Breast epithelium (tissue), 3 donors: ENCODE results near the gene EFR3B.

Experiments used
- CTCF ChIP-seq, 3 donors: fragments of 450-650 bp; IDR thresholded peaks; one replicate each; pipeline ENCODE4 v1.5.1; 2016 to 2017; ENCODE audit warnings: antibody characterized with exemption in 3 of 3, mild to moderate bottlenecking in 3 of 3, moderate library complexity in 3 of 3
- POLR2A ChIP-seq: fragments of 450-650 bp; IDR thresholded peaks from one replicate; pipeline ENCODE4 v1.6.1; 2016; ENCODE audit warnings: antibody characterized with exemption, mild to moderate bottlenecking, moderate library complexity
- POLR2AphosphoS5 ChIP-seq, 3 donors: sonication (generic); formaldehyde crosslinking; IDR thresholded peaks; one replicate each; pipeline ENCODE4 v1.6.1; 2017; ENCODE audit warnings: antibody characterized with exemption in 3 of 3

- TF ChIP-seq CTCF (IDR thresholded peaks at IDR 0.05) (no peak), POLR2A (no peak), POLR2AphosphoS5 (IDR thresholded peaks at IDR 0.05) (no peak)
These were observed 89.3 kb downstream of the EFR3B start for GRCh38 chr2:25131253-25131566.
